Vagina (tissue), 2 donors: Measurements from ENCODE around the gene PIP5K1C.

Experiments used
- CTCF ChIP-seq, 3 experiments: fragments of 450-650 bp in 2 of 3; fragments of 200-600 bp in 1 of 3; sonication (generic) in 1 of 3; IDR thresholded peaks; one replicate each; pipeline ENCODE4 v1.5.1; 2017 to 2019; ENCODE audit warnings: antibody characterized with exemption in 3 of 3, mild to moderate bottlenecking in 2 of 3, moderate library complexity in 2 of 3
- POLR2A ChIP-seq, 2 donors: fragments of 450-650 bp; IDR thresholded peaks; one replicate each; pipeline ENCODE4 v1.6.1; 2017; ENCODE audit warnings: antibody characterized with exemption in 2 of 2, mild to moderate bottlenecking in 2 of 2, moderate library complexity in 2 of 2
- POLR2AphosphoS5 ChIP-seq, 2 donors: sonication (generic); formaldehyde crosslinking; IDR thresholded peaks; one replicate each; pipeline ENCODE4 v1.9.0; 2017; ENCODE audit warnings: antibody characterized with exemption in 2 of 2, mild to moderate bottlenecking in 2 of 2, low read depth in 1 of 2; ENCODE audit not compliant: insufficient read depth in 1 of 2

GRCh38 chr19:3736106-3736724 is 35.9 kb upstream of the PIP5K1C start:
- TF ChIP-seq CTCF (IDR thresholded peaks at IDR 0.05) (no peak), POLR2A (IDR thresholded peaks at IDR 0.05) (no peak), POLR2AphosphoS5 (IDR thresholded peaks at IDR 0.05; ENCODE audit: insufficient read depth in 1 of 2, low read depth in 1 of 2) (no peak)
